ENCODE results near the gene SOX5. TPM values are rescaled to one million over a fixed set of nuclear protein-coding genes. Genes with fewer than 3 reads are reported as not detected.

The SOX5 gene
- total and polyA plus RNA-seq, 3 donors from 2014 or later = 26.0 to 93.3 (median 29.2) TPM

DNA sequence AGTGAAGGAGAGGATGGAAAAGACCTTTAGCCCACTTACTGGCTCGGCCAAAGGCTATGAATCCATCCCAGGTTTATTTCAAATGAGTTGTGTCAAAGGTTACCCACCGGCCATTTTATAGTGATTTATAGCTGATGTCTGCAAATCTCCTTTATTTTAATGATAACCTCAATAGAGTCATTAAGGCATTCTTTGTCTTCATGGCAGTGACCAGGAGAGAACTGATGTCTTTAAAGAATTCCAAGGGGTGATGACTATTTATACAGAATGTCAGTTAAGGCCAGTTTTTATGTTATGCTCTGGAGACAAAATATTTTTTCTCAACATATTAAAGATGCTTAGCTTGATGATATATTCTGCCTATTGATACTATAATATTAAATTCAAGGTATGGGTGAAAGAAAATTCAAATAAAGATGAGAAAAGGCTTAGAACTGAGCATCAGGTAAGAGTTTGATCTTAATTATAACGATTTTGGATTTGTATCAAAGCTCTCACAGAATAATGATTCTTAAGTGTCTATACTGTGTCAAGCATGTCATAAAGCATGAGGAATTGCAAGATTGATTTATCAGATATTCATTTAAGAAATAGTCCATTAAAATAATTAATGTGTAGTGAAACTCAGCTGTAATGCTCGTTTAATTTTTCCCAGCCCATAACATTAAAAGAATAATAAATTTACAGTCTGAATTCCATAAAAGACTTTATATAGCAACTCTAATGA lies 361.5 kb downstream of the SOX5 start:
- no peak for DNase-seq
- Histone ChIP-seq H3K27me3 (no peaks in the 10 kb centered on the region), H3K36me3 (ENCODE audit: low read depth, missing control alignments) (no peaks in the 10 kb centered on the region), H3K4me1 (no peaks in the 10 kb centered on the region), H3K27ac (no peak overlapping the region), H3K9me3 (no peaks in the 10 kb centered on the region), H3K4me3 (no peak overlapping the region)
- TF ChIP-seq, protein P1, sequence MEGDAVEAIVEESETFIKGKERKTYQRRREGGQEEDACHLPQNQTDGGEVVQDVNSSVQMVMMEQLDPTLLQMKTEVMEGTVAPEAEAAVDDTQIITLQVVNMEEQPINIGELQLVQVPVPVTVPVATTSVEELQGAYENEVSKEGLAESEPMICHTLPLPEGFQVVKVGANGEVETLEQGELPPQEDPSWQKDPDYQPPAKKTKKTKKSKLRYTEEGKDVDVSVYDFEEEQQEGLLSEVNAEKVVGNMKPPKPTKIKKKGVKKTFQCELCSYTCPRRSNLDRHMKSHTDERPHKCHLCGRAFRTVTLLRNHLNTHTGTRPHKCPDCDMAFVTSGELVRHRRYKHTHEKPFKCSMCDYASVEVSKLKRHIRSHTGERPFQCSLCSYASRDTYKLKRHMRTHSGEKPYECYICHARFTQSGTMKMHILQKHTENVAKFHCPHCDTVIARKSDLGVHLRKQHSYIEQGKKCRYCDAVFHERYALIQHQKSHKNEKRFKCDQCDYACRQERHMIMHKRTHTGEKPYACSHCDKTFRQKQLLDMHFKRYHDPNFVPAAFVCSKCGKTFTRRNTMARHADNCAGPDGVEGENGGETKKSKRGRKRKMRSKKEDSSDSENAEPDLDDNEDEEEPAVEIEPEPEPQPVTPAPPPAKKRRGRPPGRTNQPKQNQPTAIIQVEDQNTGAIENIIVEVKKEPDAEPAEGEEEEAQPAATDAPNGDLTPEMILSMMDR (IDR thresholded peaks at IDR 0.05) = no peak
- TF ChIP-seq POLR2A (IDR thresholded peaks at IDR 0.05) = no peak
- WGBS, 2 donors = 61 to 66% methylated on average over 4 of the region's 4 CpGs
- intact Hi-C loops (cut with DNase I; ENCODE audit: low total_unique reads) = no loop called here

DNA sequence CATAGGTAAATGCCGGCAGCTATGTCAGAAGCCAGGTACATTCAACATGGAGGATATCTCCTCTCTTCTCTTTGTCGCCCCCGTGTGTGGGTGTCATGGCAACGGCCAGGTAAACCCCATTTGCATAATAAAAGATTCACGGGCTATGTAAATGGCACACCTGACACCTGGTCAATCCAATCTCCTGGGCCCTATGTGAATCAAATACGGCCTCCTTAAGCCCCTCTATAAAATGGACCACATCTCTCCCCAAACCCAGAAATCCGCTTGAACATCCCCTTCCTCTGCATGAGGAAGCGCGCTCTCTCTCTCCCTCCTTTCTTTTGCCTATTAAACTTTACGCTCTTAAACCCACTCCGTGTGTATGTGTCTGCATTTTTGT lies 363.7 kb downstream of the SOX5 start:
- intact Hi-C loops (cut with DNase I; ENCODE audit: low total_unique reads) = no loop called here
- DNase-seq = peak; percentile 29
- Histone ChIP-seq H3K9me3 (no peaks in the 10 kb centered on the region), H3K4me1 (no peaks in the 10 kb centered on the region), H3K27me3 (no peaks in the 10 kb centered on the region), H3K36me3 (ENCODE audit: low read depth, missing control alignments) (no peaks in the 10 kb centered on the region), H3K27ac (no peak overlapping the region), H3K4me3 (no peak overlapping the region)
- 68 to 74% methylated on average over 11 of the region's 11 CpGs for WGBS, 2 donors
- TF ChIP-seq POLR2A (IDR thresholded peaks at IDR 0.05) = no peak
- TF ChIP-seq, protein P1 (IDR thresholded peaks at IDR 0.05) = no peak

DNA sequence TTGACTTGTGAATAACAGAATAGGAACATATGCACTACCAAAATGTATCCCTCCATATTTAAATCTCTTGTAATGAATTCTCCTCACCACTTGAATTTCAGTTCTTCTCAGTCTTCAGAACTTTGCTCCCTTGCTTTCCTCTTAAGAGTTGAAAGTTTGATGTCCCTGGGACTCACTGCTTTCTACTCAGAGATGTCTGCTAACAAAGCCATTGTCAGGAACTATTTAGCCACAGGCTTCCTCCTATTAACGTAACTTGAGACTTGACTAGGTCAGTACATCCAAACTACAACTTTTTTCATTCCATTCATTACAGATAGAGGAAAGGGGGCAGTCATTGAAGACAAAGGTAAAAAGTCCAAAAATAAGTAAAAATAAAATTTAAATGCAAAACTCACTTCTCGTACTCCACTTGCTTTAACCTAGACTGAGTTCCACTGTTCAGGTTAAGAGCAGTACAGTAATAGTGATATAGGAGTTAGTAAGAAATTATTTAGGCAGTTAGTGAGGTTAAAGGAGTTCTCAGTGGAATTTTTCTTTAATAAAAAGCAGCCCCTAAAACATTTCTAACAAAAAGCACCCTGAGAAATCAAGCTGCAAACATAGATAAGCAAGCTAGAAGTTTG lies 364.2 kb downstream of the SOX5 start:
- no peak for DNase-seq
- 58 to 81% methylated on average over 2 of the region's 2 CpGs for WGBS, 2 donors
- no peak overlapping the region for H3K27ac ChIP-seq
- TF ChIP-seq POLR2A (IDR thresholded peaks at IDR 0.05) = no peak
- TF ChIP-seq, protein P1 (IDR thresholded peaks at IDR 0.05) = no peak
- no peaks in the 10 kb centered on the region for H3K36me3 ChIP-seq (ENCODE audit: low read depth, missing control alignments)
- intact Hi-C loops (cut with DNase I; ENCODE audit: low total_unique reads) = no loop called here
- no peaks in the 10 kb centered on the region for H3K27me3 ChIP-seq
- H3K9me3 ChIP-seq = no peaks in the 10 kb centered on the region
- no peak overlapping the region for H3K4me3 ChIP-seq
- H3K4me1 ChIP-seq = no peaks in the 10 kb centered on the region

DNA sequence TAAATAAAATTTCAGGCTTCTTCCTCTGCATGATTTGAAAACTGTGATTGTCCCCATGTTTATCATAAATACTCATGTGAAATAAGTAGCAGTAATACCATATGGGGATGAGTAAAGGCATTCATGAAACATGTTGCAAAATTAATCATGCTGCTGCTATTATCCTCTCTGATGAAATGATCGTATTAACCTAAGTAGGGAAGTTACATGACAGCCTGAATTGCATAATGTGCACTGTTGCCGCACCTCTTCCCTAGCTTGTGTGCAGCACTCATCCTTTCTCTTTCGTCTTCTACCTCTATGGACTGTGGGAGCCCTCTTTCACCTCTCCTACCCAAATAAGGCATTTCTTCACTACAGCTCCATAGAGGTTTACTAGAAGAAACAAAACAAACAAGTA lies 367.6 kb downstream of the SOX5 start:
- 88 to 95% methylated on average over 3 of the region's 3 CpGs for WGBS, 2 donors
- Histone ChIP-seq H3K9me3 (no peaks in the 10 kb centered on the region), H3K27me3 (no peaks in the 10 kb centered on the region), H3K36me3 (ENCODE audit: low read depth, missing control alignments) (no peaks in the 10 kb centered on the region), H3K4me1 (no peaks in the 10 kb centered on the region), H3K4me3 (no peak overlapping the region), H3K27ac (no peak overlapping the region)
- intact Hi-C loops (cut with DNase I; ENCODE audit: low total_unique reads) = no loop called here
- no peak for DNase-seq
- no peak for TF ChIP-seq POLR2A (IDR thresholded peaks at IDR 0.05)
- TF ChIP-seq, protein P1 (IDR thresholded peaks at IDR 0.05) = no peak

DNA sequence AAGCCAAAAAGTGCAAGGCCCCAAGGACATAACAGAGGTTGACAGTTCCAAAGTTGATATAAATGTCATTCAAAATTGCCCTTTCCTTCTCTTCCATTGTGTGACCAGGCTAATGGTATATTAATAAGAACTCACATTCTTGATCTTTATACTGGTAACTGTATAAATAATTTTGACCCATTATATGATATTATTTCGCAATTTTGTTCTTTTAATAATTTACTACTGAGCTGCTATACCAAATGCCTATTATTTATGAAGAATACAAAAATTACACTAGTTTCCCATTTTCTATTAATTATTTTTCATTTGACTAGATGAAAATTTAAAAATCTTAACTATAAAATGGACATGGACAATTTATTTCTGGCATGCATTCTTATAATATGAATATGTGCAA lies 370.2 kb downstream of the SOX5 start:
- intact Hi-C loops (cut with DNase I; ENCODE audit: low total_unique reads) = no loop called here
- 93 to 100% methylated on average over 1 of the region's 1 CpG for WGBS, 2 donors

More for the DNA sequence above, 370.2 kb downstream of the SOX5 start:
- H3K4me1 ChIP-seq = no peaks in the 10 kb centered on the region
- H3K27me3 ChIP-seq = no peaks in the 10 kb centered on the region
- DNase-seq = no peak
- H3K27ac ChIP-seq = no peak overlapping the region
- H3K9me3 ChIP-seq = no peaks in the 10 kb centered on the region
- no peak overlapping the region for H3K4me3 ChIP-seq
- no peak for TF ChIP-seq POLR2A (IDR thresholded peaks at IDR 0.05)
- TF ChIP-seq, protein P1 (IDR thresholded peaks at IDR 0.05) = no peak
- no peaks in the 10 kb centered on the region for H3K36me3 ChIP-seq (ENCODE audit: low read depth, missing control alignments)
